Measurements from ENCODE around the gene HTR4. TPM values are rescaled to one million over a fixed set of nuclear protein-coding genes. Genes with fewer than 3 reads are reported as not detected.

HTR4 gene
- total and polyA plus RNA-seq, 2 donors from 2014 or later: 0.22 TPM; not detected in 1

GRCh38 chr5:148665431-148665830, 11.1 kb upstream of the HTR4 start:
- H3K9ac ChIP-seq (ENCODE audit: low read length in 3 of 3): no peak overlapping the region
- H3K4me3 ChIP-seq (ENCODE audit: low read length in 3 of 3): no peak overlapping the region
- no peaks in the 10 kb centered on the region for H3K36me3 ChIP-seq (ENCODE audit: control insufficient read depth in 2 of 3, insufficient read depth in 3 of 3, low read length in 3 of 3)
- intact Hi-C loops (cut with DNase I): no loop called here
- no peak for TF ChIP-seq CTCF (IDR thresholded peaks at IDR 0.05; ENCODE audit: borderline replicate concordance, extremely low read depth, insufficient read depth)
- no peaks in the 10 kb centered on the region for H3K9me3 ChIP-seq (ENCODE audit: control insufficient read depth in 2 of 3, insufficient read depth in 1 of 3, low read length in 3 of 3)
- FAIRE-seq (no peak), DNase-seq (no peak)
- no peaks in the 10 kb centered on the region for H3K27me3 ChIP-seq (ENCODE audit: control insufficient read depth, insufficient read depth, low read length)
- no peaks in the 10 kb centered on the region for H3K4me1 ChIP-seq (ENCODE audit: control insufficient read depth in 2 of 3, insufficient read depth in 2 of 3, low read depth in 1 of 3, low read length in 3 of 3)
- no peak overlapping the region for H3K27ac ChIP-seq (ENCODE audit: low read depth in 2 of 2, low read length in 2 of 2)

- H3K9ac ChIP-seq (ENCODE audit: low read length in 3 of 3): no peak overlapping the region
- no peak overlapping the region for H3K27ac ChIP-seq (ENCODE audit: low read depth in 2 of 2, low read length in 2 of 2)
- H3K9me3 ChIP-seq (ENCODE audit: control insufficient read depth in 2 of 3, insufficient read depth in 1 of 3, low read length in 3 of 3): no peaks in the 10 kb centered on the region
- H3K4me1 ChIP-seq (ENCODE audit: control insufficient read depth in 2 of 3, insufficient read depth in 2 of 3, low read depth in 1 of 3, low read length in 3 of 3): no peaks in the 10 kb centered on the region
- intact Hi-C loops (cut with DNase I): no loop called here
- FAIRE-seq (no peak), DNase-seq (no peak)
- H3K27me3 ChIP-seq (ENCODE audit: control insufficient read depth, insufficient read depth, low read length): no peaks in the 10 kb centered on the region
- no peak overlapping the region for H3K4me3 ChIP-seq (ENCODE audit: low read length in 3 of 3)
- no peaks in the 10 kb centered on the region for H3K36me3 ChIP-seq (ENCODE audit: control insufficient read depth in 2 of 3, insufficient read depth in 3 of 3, low read length in 3 of 3)
- TF ChIP-seq CTCF (IDR thresholded peaks at IDR 0.05; ENCODE audit: borderline replicate concordance, extremely low read depth, insufficient read depth): no peak
These were observed 9.2 kb upstream of the HTR4 start for GRCh38 chr5:148663509-148663908.

GRCh38 chr5:148660346-148660660, 6.0 kb upstream of the HTR4 start:
- H3K9me3 ChIP-seq (ENCODE audit: control insufficient read depth in 2 of 3, insufficient read depth in 1 of 3, low read length in 3 of 3): no peaks in the 10 kb centered on the region
- FAIRE-seq (no peak), DNase-seq (no peak)
- no peaks in the 10 kb centered on the region for H3K4me1 ChIP-seq (ENCODE audit: control insufficient read depth in 2 of 3, insufficient read depth in 2 of 3, low read depth in 1 of 3, low read length in 3 of 3)
- TF ChIP-seq CTCF (IDR thresholded peaks at IDR 0.05; ENCODE audit: borderline replicate concordance, extremely low read depth, insufficient read depth): no peak
- intact Hi-C loops (cut with DNase I): no loop called here
- no peak overlapping the region for H3K27ac ChIP-seq (ENCODE audit: low read depth in 2 of 2, low read length in 2 of 2)
- H3K27me3 ChIP-seq (ENCODE audit: control insufficient read depth, insufficient read depth, low read length): no peaks in the 10 kb centered on the region
- H3K36me3 ChIP-seq (ENCODE audit: control insufficient read depth in 2 of 3, insufficient read depth in 3 of 3, low read length in 3 of 3): no peaks in the 10 kb centered on the region
- no peak overlapping the region for H3K4me3 ChIP-seq (ENCODE audit: low read length in 3 of 3)
- no peak overlapping the region for H3K9ac ChIP-seq (ENCODE audit: low read length in 3 of 3)

- no peak for TF ChIP-seq CTCF (IDR thresholded peaks at IDR 0.05; ENCODE audit: borderline replicate concordance, extremely low read depth, insufficient read depth)
- Histone ChIP-seq H3K27ac (ENCODE audit: low read depth in 2 of 2, low read length in 2 of 2) (no peak overlapping the region), H3K9ac (ENCODE audit: low read length in 3 of 3) (no peak overlapping the region), H3K4me1 (ENCODE audit: control insufficient read depth in 2 of 3, insufficient read depth in 2 of 3, low read depth in 1 of 3, low read length in 3 of 3) (no peaks in the 10 kb centered on the region), H3K27me3 (ENCODE audit: control insufficient read depth, insufficient read depth, low read length) (no peaks in the 10 kb centered on the region), H3K9me3 (ENCODE audit: control insufficient read depth in 2 of 3, insufficient read depth in 1 of 3, low read length in 3 of 3) (no peaks in the 10 kb centered on the region), H3K4me3 (ENCODE audit: low read length in 3 of 3) (no peak overlapping the region), H3K36me3 (ENCODE audit: control insufficient read depth in 2 of 3, insufficient read depth in 3 of 3, low read length in 3 of 3) (no peaks in the 10 kb centered on the region)
- DNase-seq: no peak
- no peak for FAIRE-seq
- intact Hi-C loops (cut with DNase I): no loop called here
These were observed 5.5 kb upstream of the HTR4 start for GRCh38 chr5:148659641-148660345.

Measured in kidney (tissue), 14 donors.